Measurements from ENCODE around the gene ZC3H7B. TPM values are rescaled to one million over a fixed set of nuclear protein-coding genes. Genes with fewer than 3 reads are reported as not detected.

ZC3H7B gene, protein sequence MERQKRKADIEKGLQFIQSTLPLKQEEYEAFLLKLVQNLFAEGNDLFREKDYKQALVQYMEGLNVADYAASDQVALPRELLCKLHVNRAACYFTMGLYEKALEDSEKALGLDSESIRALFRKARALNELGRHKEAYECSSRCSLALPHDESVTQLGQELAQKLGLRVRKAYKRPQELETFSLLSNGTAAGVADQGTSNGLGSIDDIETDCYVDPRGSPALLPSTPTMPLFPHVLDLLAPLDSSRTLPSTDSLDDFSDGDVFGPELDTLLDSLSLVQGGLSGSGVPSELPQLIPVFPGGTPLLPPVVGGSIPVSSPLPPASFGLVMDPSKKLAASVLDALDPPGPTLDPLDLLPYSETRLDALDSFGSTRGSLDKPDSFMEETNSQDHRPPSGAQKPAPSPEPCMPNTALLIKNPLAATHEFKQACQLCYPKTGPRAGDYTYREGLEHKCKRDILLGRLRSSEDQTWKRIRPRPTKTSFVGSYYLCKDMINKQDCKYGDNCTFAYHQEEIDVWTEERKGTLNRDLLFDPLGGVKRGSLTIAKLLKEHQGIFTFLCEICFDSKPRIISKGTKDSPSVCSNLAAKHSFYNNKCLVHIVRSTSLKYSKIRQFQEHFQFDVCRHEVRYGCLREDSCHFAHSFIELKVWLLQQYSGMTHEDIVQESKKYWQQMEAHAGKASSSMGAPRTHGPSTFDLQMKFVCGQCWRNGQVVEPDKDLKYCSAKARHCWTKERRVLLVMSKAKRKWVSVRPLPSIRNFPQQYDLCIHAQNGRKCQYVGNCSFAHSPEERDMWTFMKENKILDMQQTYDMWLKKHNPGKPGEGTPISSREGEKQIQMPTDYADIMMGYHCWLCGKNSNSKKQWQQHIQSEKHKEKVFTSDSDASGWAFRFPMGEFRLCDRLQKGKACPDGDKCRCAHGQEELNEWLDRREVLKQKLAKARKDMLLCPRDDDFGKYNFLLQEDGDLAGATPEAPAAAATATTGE
- total RNA-seq, result 83.8 and 84.3 TPM in 2 replicates
- long read RNA-seq, partial matches to known transcripts, result 0 of 1 reads
- long read RNA-seq, other reads (novel, unspliced or antisense), result 1 of 1 reads

- Mint-ChIP-seq H3K9me3 (no peaks in the 10 kb centered on the region), H3K4me1 (peaks cover 30% of the 10 kb centered on the region), H3K36me3 (ENCODE audit: low read depth) (peaks cover 3% of the 10 kb centered on the region), H3K27me3 (ENCODE audit: low read depth) (no peaks in the 10 kb centered on the region), H3K4me3 (peak within 1 kb of the TSS; percentile 91), H3K27ac (ENCODE audit: unreplicated experiment) (no peak within 1 kb of the TSS)
- DNase-seq (ENCODE audit: low read depth, low spot score), result peak; percentile 71
- TF ChIP-seq, protein P1, sequence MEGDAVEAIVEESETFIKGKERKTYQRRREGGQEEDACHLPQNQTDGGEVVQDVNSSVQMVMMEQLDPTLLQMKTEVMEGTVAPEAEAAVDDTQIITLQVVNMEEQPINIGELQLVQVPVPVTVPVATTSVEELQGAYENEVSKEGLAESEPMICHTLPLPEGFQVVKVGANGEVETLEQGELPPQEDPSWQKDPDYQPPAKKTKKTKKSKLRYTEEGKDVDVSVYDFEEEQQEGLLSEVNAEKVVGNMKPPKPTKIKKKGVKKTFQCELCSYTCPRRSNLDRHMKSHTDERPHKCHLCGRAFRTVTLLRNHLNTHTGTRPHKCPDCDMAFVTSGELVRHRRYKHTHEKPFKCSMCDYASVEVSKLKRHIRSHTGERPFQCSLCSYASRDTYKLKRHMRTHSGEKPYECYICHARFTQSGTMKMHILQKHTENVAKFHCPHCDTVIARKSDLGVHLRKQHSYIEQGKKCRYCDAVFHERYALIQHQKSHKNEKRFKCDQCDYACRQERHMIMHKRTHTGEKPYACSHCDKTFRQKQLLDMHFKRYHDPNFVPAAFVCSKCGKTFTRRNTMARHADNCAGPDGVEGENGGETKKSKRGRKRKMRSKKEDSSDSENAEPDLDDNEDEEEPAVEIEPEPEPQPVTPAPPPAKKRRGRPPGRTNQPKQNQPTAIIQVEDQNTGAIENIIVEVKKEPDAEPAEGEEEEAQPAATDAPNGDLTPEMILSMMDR (conservative IDR thresholded peaks at IDR 0.05), result peak; percentile 63
Observed at GRCh38 chr22:41301085-41302020, at the start of gene ZC3H7B. ZC3H7B (plus strand) TSS chr22:41301525; CDS start chr22:41320661, 19,136 bp downstream.

- no peaks in the 10 kb centered on the region for H3K9me3 Mint-ChIP-seq
- TF ChIP-seq, protein P1 (conservative IDR thresholded peaks at IDR 0.05), result no peak
- peaks cover 4% of the 10 kb centered on the region for H3K36me3 Mint-ChIP-seq (ENCODE audit: low read depth)
- H3K4me1 Mint-ChIP-seq, result no peaks in the 10 kb centered on the region
- no peaks in the 10 kb centered on the region for H3K27me3 Mint-ChIP-seq (ENCODE audit: low read depth)
- H3K27ac Mint-ChIP-seq (ENCODE audit: unreplicated experiment), result no peak overlapping the region
- H3K4me3 Mint-ChIP-seq, result no peak overlapping the region
- DNase-seq (ENCODE audit: low read depth, low spot score), result no peak
Observed at GRCh38 chr22:41252365-41252764, 49.0 kb upstream of the ZC3H7B start.

- no peaks in the 10 kb centered on the region for H3K4me1 Mint-ChIP-seq
- H3K36me3 Mint-ChIP-seq (ENCODE audit: low read depth), result no peaks in the 10 kb centered on the region
- H3K27me3 Mint-ChIP-seq (ENCODE audit: low read depth), result no peaks in the 10 kb centered on the region
- no peak overlapping the region for H3K4me3 Mint-ChIP-seq
- DNase-seq (ENCODE audit: low read depth, low spot score), result no peak
- no peaks in the 10 kb centered on the region for H3K9me3 Mint-ChIP-seq
- TF ChIP-seq, protein P1 (conservative IDR thresholded peaks at IDR 0.05), result no peak
- H3K27ac Mint-ChIP-seq (ENCODE audit: unreplicated experiment), result peak overlapping the region; percentile 75
Observed at GRCh38 chr22:41254230-41254629, 47.1 kb upstream of the ZC3H7B start.

- H3K36me3 Mint-ChIP-seq (ENCODE audit: low read depth), result no peaks in the 10 kb centered on the region
- H3K27ac Mint-ChIP-seq (ENCODE audit: unreplicated experiment), result no peak overlapping the region
- TF ChIP-seq, protein P1 (conservative IDR thresholded peaks at IDR 0.05), result no peak
- H3K4me1 Mint-ChIP-seq, result no peaks in the 10 kb centered on the region
- H3K27me3 Mint-ChIP-seq (ENCODE audit: low read depth), result no peaks in the 10 kb centered on the region
- H3K9me3 Mint-ChIP-seq, result no peaks in the 10 kb centered on the region
- no peak overlapping the region for H3K4me3 Mint-ChIP-seq
- DNase-seq (ENCODE audit: low read depth, low spot score), result no peak
Observed at GRCh38 chr22:41256254-41257253, 44.8 kb upstream of the ZC3H7B start.
